GM12878 (cell line): ENCODE measurements around the gene SLC25A41. TPM values are rescaled to one million over a fixed set of nuclear protein-coding genes. Genes with fewer than 3 reads are reported as not detected.

ENCODE experiments used
- BMI1 ChIP-seq: fragments of 450-650 bp; IDR thresholded peaks from 2 replicates; pipeline ENCODE4 v1.6.1; 2016; ENCODE audit warnings: mild to moderate bottlenecking, moderate library complexity, borderline replicate concordance
- CBFB ChIP-seq: IDR thresholded peaks from 2 replicates; pipeline ENCODE4 v1.6.1; 2016; ENCODE audit warnings: antibody characterized with exemption, low read depth
- CREM ChIP-seq: IDR thresholded peaks from 2 replicates; pipeline ENCODE4 v1.6.1; 2014; ENCODE audit warnings: antibody characterized with exemption, low read depth
- DPF2 ChIP-seq: fragments of 450-650 bp; IDR thresholded peaks from 2 replicates; pipeline ENCODE4 v1.6.1; 2017; ENCODE audit warnings: mild to moderate bottlenecking
- EGR1 ChIP-seq, 2 experiments: IDR thresholded peaks; 1 replicate in 1 of 2; 2 replicates in 1 of 2; pipeline ENCODE4 v1.6.1; 2011 to 2012; ENCODE audit warnings: low read depth in 2 of 2, low read length in 2 of 2, borderline replicate concordance in 1 of 2, mild to moderate bottlenecking in 1 of 2, moderate library complexity in 1 of 2
- GATAD2B ChIP-seq: fragments of 450-650 bp; conservative IDR thresholded peaks from 2 replicates; pipeline ENCODE4 v1.6.1; 2017; ENCODE audit warnings: low read depth, mild to moderate bottlenecking, moderate library complexity
- IKZF1 ChIP-seq: fragments of 450-650 bp; conservative IDR thresholded peaks from 2 replicates; pipeline ENCODE4 v1.6.1; 2017; ENCODE audit warnings: antibody characterized with exemption, mild to moderate bottlenecking
- KAT2A ChIP-seq: conservative IDR thresholded peaks from 2 replicates; pipeline ENCODE4 v1.6.1; 2011; ENCODE audit warnings: low read depth, low read length; ENCODE audit not compliant: control insufficient read depth
- KLF5 ChIP-seq: fragments of 450-650 bp; IDR thresholded peaks from 2 replicates; pipeline ENCODE4 v1.6.1; 2014; ENCODE audit warnings: mild to moderate bottlenecking; ENCODE audit not compliant: partially characterized antibody
- LARP7 ChIP-seq: fragments of 450-650 bp; IDR thresholded peaks from 2 replicates; pipeline ENCODE4 v1.6.1; 2017; ENCODE audit warnings: mild to moderate bottlenecking
- NFYA ChIP-seq: IDR thresholded peaks from 2 replicates; pipeline ENCODE4 v1.6.1; 2011; ENCODE audit warnings: low read depth, mild to moderate bottlenecking, low read length, improper control_type of control experiment, borderline replicate concordance
- NR2C1 ChIP-seq: fragments of 450-650 bp; IDR thresholded peaks from 2 replicates; pipeline ENCODE4 v1.6.1; 2017; ENCODE audit warnings: antibody characterized with exemption, mild to moderate bottlenecking, moderate library complexity
- NRF1 ChIP-seq: conservative IDR thresholded peaks from 2 replicates; pipeline ENCODE4 v1.6.1; 2011; ENCODE audit warnings: mild to moderate bottlenecking, low read depth, low read length, improper control_type of control experiment
- RAD21 ChIP-seq: IDR thresholded peaks from 2 replicates; pipeline ENCODE4 v1.6.1; 2011; ENCODE audit warnings: mild to moderate bottlenecking, low read depth, low read length, moderate library complexity; ENCODE audit not compliant: insufficient read depth
- RB1 ChIP-seq: fragments of 450-650 bp; formaldehyde crosslinking; IDR thresholded peaks from 2 replicates; pipeline ENCODE4 v1.6.1; 2017; ENCODE audit warnings: mild to moderate bottlenecking, borderline replicate concordance
- RBBP5 ChIP-seq: fragments of 200-600 bp; sonication (generic); conservative IDR thresholded peaks from 2 replicates; pipeline ENCODE4 v1.6.1; 2016
- SMAD1 ChIP-seq: fragments of 450-650 bp; IDR thresholded peaks from 2 replicates; pipeline ENCODE4 v1.6.1; 2018; ENCODE audit warnings: mild to moderate bottlenecking, low read depth; ENCODE audit not compliant: partially characterized antibody
- SMARCA5 ChIP-seq: fragments of 450-650 bp; IDR thresholded peaks from 2 replicates; pipeline ENCODE4 v1.6.1; 2017; ENCODE audit warnings: mild to moderate bottlenecking
- SP1 ChIP-seq: IDR thresholded peaks from one replicate; pipeline ENCODE4 v1.6.1; 2011; ENCODE audit warnings: low read depth, low read length
- SREBF2 ChIP-seq: IDR thresholded peaks from 2 replicates; pipeline ENCODE4 v1.6.1; 2012; ENCODE audit warnings: mild to moderate bottlenecking, low read length
- TCF3 ChIP-seq: IDR thresholded peaks from 2 replicates; pipeline ENCODE4 v1.6.1; 2012; ENCODE audit warnings: low read depth, mild to moderate bottlenecking, low read length, borderline replicate concordance; ENCODE audit not compliant: insufficient read depth
- WRNIP1 ChIP-seq: IDR thresholded peaks from 2 replicates; pipeline ENCODE4 v1.6.1; 2011; ENCODE audit warnings: low read depth, low read length, improper control_type of control experiment, borderline replicate concordance
- ZNF384 ChIP-seq: IDR thresholded peaks from 2 replicates; pipeline ENCODE4 v1.6.1; 2012; ENCODE audit warnings: low read depth, mild to moderate bottlenecking, low read length, improper control_type of control experiment, borderline replicate concordance
- ZZZ3 ChIP-seq: IDR thresholded peaks from 2 replicates; pipeline ENCODE4 v1.6.1; 2011; ENCODE audit warnings: low read depth; ENCODE audit not compliant: control insufficient read depth, insufficient read length
- polyA plus RNA-seq, 11 experiments: library from polyadenylated mRNA; depleted of rRNA in 4 of 11; unstranded in 6 of 11; stranded (reverse) in 5 of 11; fragments of >200 nt; fragmentation: Nextera tagmentation in 4 of 11; fragmentation: Illumina TruSeq in 1 of 11; extraction: Ambion mirVana in 4 of 11; extraction: Trizol in 1 of 11; gene quantifications; 1 replicate in 1 of 11; 2 replicates in 10 of 11; pipeline versions ENCODE4 v1.2.1 to v1.2.3, GENCODE V29; 2011 to 2016; ENCODE audit warnings: inconsistent platforms in 2 of 11, missing spikeins in 2 of 11, low read depth in 1 of 11
- total RNA-seq, 4 experiments: library from RNA; depleted of rRNA in 3 of 4; stranded (reverse); fragments of >200 nt in 3 of 4; fragmentation: Illumina TruSeq in 1 of 4; extraction: Trizol in 1 of 4; gene quantifications; 2 replicates each; pipeline versions ENCODE4 v1.2.1 to v1.2.3, GENCODE V29; 2013 to 2021
- TF ChIP-seq, protein P1 (sequence below): IDR thresholded peaks from 2 replicates; pipeline ENCODE4 v1.6.1; 2012; ENCODE audit warnings: low read depth, low read length, improper control_type of control experiment
- TF ChIP-seq, protein P2 (sequence below): fragments of 150-350 bp; IDR thresholded peaks from 2 replicates; pipeline ENCODE4 v1.6.1; 2014; ENCODE audit warnings: mild to moderate bottlenecking, low read depth, low read length
- TF ChIP-seq, protein P3 (sequence below): fragments of 450-650 bp; IDR thresholded peaks from 2 replicates; pipeline ENCODE4 v1.6.1; 2017; ENCODE audit warnings: mild to moderate bottlenecking

The SLC25A41 gene
- total and polyA plus RNA-seq, 10 of the 15 experiments (the other 5 are each of a cell fraction or from before 2014, with no cell fraction given), result 0.23 to 1.2 (median 0.43) TPM; not detected in 2

DNA sequence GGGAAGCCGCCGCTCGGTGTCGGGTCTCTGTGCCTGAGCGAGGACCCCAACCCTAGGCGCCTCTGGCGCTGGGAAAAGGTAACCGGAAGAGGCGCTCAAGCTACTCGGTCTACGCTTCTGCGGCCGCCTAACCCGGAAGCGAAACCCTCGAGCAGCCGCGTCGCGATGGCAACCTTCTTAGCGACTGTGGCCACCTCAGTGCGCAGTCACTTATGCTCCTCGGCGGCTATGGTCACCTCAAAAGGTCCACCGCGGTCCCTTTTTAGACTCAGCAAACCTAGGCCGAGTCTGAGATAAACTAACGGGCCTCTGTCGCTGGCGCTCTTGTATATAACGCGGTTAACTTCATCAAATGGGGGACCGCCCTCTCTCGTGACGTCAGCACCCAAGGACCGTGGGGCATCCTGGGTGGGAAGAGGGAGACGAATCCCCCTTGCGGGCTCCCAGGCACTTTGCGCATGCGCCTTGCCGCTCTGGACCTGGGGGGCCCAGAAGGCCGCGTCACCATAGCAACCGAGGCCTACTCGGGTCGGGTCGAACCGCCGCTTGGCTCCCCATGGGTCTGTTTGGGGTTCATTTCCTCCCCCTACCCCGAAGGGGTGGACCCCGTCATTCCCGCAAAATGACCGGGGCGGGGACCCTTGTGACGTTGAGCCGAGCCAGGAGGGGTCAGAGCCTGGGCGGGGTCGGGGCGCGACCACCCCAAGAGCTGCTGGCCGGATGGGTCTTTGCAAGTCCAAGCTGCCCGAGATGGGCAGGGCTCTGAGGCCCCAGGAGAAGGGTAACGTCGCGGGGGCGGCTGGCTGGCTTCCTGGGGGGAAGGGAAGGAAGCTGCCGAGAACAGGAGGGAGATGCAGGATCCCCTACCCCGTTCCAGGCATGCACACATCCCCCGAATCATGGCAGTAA lies 40.2 kb downstream of the SLC25A41 start, which contains the start of gene GTF2F1 (continued):
- TF ChIP-seq, protein P1, sequence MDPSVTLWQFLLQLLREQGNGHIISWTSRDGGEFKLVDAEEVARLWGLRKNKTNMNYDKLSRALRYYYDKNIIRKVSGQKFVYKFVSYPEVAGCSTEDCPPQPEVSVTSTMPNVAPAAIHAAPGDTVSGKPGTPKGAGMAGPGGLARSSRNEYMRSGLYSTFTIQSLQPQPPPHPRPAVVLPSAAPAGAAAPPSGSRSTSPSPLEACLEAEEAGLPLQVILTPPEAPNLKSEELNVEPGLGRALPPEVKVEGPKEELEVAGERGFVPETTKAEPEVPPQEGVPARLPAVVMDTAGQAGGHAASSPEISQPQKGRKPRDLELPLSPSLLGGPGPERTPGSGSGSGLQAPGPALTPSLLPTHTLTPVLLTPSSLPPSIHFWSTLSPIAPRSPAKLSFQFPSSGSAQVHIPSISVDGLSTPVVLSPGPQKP, result no peak
- TF ChIP-seq NFYA (no peak), TCF3 (no peak), CREM (peak; percentile 84), GATAD2B (peak; percentile 69), RBBP5 (no peak), NR2C1 (peak; percentile 98), WRNIP1 (no peak), IKZF1 (peak; percentile 55), BMI1 (peak; percentile 98), DPF2 (peak; percentile 67), RAD21 (no peak), SREBF2 (no peak), CBFB (no peak; the same call in 1 of the 2 replicates), SP1 (no peak), EGR1 (IDR thresholded peaks at IDR 0.05; ENCODE audit: borderline replicate concordance in 1 of 2, low read depth in 2 of 2, low read length in 2 of 2) (peak in 1 of 2 experiments; percentile 85; a peak in 2 of 3 replicates), ZNF384 (no peak), RB1 (peak; percentile 66; the same call in 1 of the 2 replicates), SMAD1 (no peak), SMARCA5 (peak; percentile 9; the same call in 1 of the 2 replicates), KLF5 (peak; percentile 75), LARP7 (peak; percentile 74), NRF1 (peak; percentile 64), ZZZ3 (no peak), KAT2A (no peak)
- TF ChIP-seq, protein P2, sequence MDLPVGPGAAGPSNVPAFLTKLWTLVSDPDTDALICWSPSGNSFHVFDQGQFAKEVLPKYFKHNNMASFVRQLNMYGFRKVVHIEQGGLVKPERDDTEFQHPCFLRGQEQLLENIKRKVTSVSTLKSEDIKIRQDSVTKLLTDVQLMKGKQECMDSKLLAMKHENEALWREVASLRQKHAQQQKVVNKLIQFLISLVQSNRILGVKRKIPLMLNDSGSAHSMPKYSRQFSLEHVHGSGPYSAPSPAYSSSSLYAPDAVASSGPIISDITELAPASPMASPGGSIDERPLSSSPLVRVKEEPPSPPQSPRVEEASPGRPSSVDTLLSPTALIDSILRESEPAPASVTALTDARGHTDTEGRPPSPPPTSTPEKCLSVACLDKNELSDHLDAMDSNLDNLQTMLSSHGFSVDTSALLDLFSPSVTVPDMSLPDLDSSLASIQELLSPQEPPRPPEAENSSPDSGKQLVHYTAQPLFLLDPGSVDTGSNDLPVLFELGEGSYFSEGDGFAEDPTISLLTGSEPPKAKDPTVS, result no peak
- TF ChIP-seq, protein P3, sequence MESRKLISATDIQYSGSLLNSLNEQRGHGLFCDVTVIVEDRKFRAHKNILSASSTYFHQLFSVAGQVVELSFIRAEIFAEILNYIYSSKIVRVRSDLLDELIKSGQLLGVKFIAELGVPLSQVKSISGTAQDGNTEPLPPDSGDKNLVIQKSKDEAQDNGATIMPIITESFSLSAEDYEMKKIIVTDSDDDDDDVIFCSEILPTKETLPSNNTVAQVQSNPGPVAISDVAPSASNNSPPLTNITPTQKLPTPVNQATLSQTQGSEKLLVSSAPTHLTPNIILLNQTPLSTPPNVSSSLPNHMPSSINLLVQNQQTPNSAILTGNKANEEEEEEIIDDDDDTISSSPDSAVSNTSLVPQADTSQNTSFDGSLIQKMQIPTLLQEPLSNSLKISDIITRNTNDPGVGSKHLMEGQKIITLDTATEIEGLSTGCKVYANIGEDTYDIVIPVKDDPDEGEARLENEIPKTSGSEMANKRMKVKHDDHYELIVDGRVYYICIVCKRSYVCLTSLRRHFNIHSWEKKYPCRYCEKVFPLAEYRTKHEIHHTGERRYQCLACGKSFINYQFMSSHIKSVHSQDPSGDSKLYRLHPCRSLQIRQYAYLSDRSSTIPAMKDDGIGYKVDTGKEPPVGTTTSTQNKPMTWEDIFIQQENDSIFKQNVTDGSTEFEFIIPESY, result no peak
